Measurements from ENCODE around the gene IL1RAPL2. TPM values are rescaled to one million over a fixed set of nuclear protein-coding genes. Genes with fewer than 3 reads are reported as not detected.

IL1RAPL2 gene
- total and polyA plus RNA-seq, 2 donors (not counting 3 experiments of a cell fraction or from before 2014, with no cell fraction given): not detected

- FAIRE-seq: no peak
- dilution Hi-C loops (cut with MboI; ENCODE audit: extremely low pct_ligation_motif_present, low sequenced_read_pairs): no loop called here
- CTCF ChIA-PET: no interaction called here
Observed at GRCh38 chrX:104789784-104790183, 223.8 kb downstream of the IL1RAPL2 start.

More at GRCh38 chrX:104789784-104790183, 223.8 kb downstream of the IL1RAPL2 start:
- no peak overlapping the region for H2AFZ ChIP-seq (ENCODE audit: low read depth, low read length)
- H3K9ac ChIP-seq (replicated peaks; ENCODE audit: extremely low read depth, insufficient read depth, low read length): no peak overlapping the region
- H3K4me2 ChIP-seq (ENCODE audit: insufficient read depth, low read length): no peak overlapping the region
- no peak overlapping the region for H3K27ac ChIP-seq (ENCODE audit: insufficient read depth, low read depth, low read length)
- no peaks in the 10 kb centered on the region for H3K9me3 ChIP-seq (replicated peaks; ENCODE audit: control insufficient read depth, insufficient read depth, low read length)
- no peaks in the 10 kb centered on the region for H3K9me1 ChIP-seq (replicated peaks; ENCODE audit: control insufficient read depth, extremely low read depth, insufficient read depth, low read length)
- no peaks in the 10 kb centered on the region for H3K36me3 ChIP-seq (ENCODE audit: control insufficient read depth in 2 of 2, extremely low read depth in 1 of 2, insufficient read depth in 2 of 2, low read length in 2 of 2)
- intact Hi-C loops (cut with micrococcal nuclease): no loop called here
- no TSS peak for BruUV-seq (replicated peaks)
- no peaks in the 10 kb centered on the region for H3K79me2 ChIP-seq (ENCODE audit: control insufficient read depth, insufficient read depth, low read length)
- no peak overlapping the region for H3K4me3 ChIP-seq (replicated peaks in 1 of 3; ENCODE audit: insufficient read depth in 1 of 3, low read depth in 1 of 3, low read length in 3 of 3)
- no peaks in the 10 kb centered on the region for H3K4me1 ChIP-seq (ENCODE audit: control insufficient read depth, extremely low read depth, insufficient read depth, low read length)
- POLR2A ChIA-PET: no interaction called here
- no peaks in the 10 kb centered on the region for H3K27me3 ChIP-seq (ENCODE audit: control insufficient read depth in 2 of 2, insufficient read depth in 2 of 2, low read length in 2 of 2)
- H4K20me1 ChIP-seq (replicated peaks; ENCODE audit: control insufficient read depth, extremely low read depth, insufficient read depth, low read length): no peaks in the 10 kb centered on the region
- TF ChIP-seq POLR2A (IDR thresholded peaks at IDR 0.05; ENCODE audit: low read depth, low read length): no peak
- TF ChIP-seq EZH2 (IDR thresholded peaks at IDR 0.05; ENCODE audit: borderline replicate concordance, low read depth, low read length, severe bottlenecking): no peak
- TF ChIP-seq JUN (IDR thresholded peaks at IDR 0.05; ENCODE audit: borderline replicate concordance, insufficient read depth, insufficient read length, low read depth): no peak
- no peak for TF ChIP-seq POLR2AphosphoS5 (IDR thresholded peaks at IDR 0.05; ENCODE audit: insufficient read depth, low read depth, low read length)
- no peak for TF ChIP-seq GATA2 (IDR thresholded peaks at IDR 0.05; ENCODE audit: insufficient read depth, insufficient read length, low read depth, low read length)
- TF ChIP-seq MYC (IDR thresholded peaks at IDR 0.05; ENCODE audit: low read depth, low read length): no peak
- no peak for TF ChIP-seq CTCF (IDR thresholded peaks at IDR 0.05; ENCODE audit: extremely low read depth in 1 of 2, insufficient read depth in 1 of 2, low read depth in 1 of 2, low read length in 2 of 2)
- TF ChIP-seq MAX (IDR thresholded peaks at IDR 0.05; ENCODE audit: insufficient read depth, insufficient read length): no peak
- TF ChIP-seq FOS (IDR thresholded peaks at IDR 0.05; ENCODE audit: borderline replicate concordance, insufficient read depth, low read length): no peak
- no peak for DNase-seq (ENCODE audit: low read depth, low spot score)
